HL-60 (cell line): ENCODE results near the gene SYNGAP1.

Experiments
- CTCF ChIP-seq: IDR thresholded peaks from one replicate; pipeline ENCODE4 v1.5.1; 2011; ENCODE audit warnings: low read length, control low read depth, inconsistent platforms; ENCODE audit not compliant: insufficient read depth
- GABPA ChIP-seq: IDR thresholded peaks from 2 replicates; pipeline ENCODE4 v1.6.1; 2012; ENCODE audit warnings: low read depth

- TF ChIP-seq CTCF (no peak), GABPA (no peak)
Observed at GRCh38 chr6:33413241-33414120, 6.4 kb upstream of the SYNGAP1 start.
